Erythroblast (primary cell): ENCODE results near the gene PRH2.

ENCODE experiments used
- DNase-seq, 2 experiments: peaks; one replicate each; lab custom pipeline; 2025; lab: John Stamatoyannopoulos, UW
- GATA1 ChIP-seq: IDR thresholded peaks from 2 replicates; pipeline ENCODE4 v1.6.1; 2011; ENCODE audit warnings: low read depth, mild to moderate bottlenecking, control low read depth, low read length, moderate library complexity
- POLR2A ChIP-seq: IDR thresholded peaks from 2 replicates; pipeline ENCODE4 v1.6.1; 2011; ENCODE audit warnings: mild to moderate bottlenecking, low read length

PRH2 gene

GRCh38 chr12:10928746-10929286 lies at the start of gene PRH2:
PRH2 (plus strand) TSS chr12:10929236; CDS start chr12:10929274, 38 bp downstream.
- TF ChIP-seq GATA1 (no peak), POLR2A (no peak)

GRCh38 chr12:10884086-10884725 lies 44.8 kb upstream of the PRH2 start, which contains the start of gene PRH1:
PRH1 (minus strand) TSS chr12:10884255; CDS start chr12:10884217, 38 bp downstream.
- TF ChIP-seq POLR2A (no peak), GATA1 (no peak)
- DNase-seq: no peak

More at GRCh38 chr12:10928746-10929286, at the start of gene PRH2:
- no peak for DNase-seq

DNA sequence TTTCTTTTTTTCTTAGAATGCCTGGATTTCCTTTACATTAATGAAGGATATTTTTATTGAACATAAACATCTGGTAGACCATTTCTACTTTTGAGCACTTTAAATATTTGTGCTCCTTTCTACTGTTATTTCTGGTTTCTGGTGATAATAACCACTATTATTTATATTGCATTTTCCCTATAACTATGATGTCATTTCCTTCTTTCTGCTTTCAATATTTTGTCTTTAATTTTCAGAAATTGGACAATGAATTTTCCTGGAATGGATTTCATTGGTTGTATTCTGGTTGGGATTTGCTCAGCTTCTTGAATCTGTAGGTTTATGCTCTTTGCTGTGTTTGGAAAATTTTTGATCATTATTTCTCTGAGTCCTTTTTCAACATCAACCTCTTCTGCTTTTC lies 39.8 kb upstream of the PRH2 start:
- TF ChIP-seq POLR2A (no peak), GATA1 (no peak)
- DNase-seq: no peak

- no peak for DNase-seq
These were observed 37.1 kb upstream of the PRH2 start for GRCh38 chr12:10891937-10892336.

DNA sequence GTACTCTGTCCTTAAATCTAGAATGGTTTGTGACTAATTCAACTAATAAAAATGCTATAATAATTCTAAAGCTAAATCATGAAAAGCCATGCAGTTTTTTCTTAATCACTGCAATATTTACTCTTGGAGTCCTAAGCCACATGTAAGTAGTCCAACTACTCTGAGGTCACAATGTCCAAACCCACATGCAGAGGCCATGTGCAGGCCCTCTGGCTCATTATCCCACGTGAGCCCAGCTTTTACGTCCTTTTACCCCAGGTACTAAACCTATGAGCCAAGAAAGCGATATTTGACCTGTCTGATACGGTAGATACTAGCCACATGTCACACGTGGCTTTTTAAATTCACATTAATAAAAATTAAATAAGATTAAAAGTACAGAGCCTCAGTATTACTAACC lies 32.2 kb upstream of the PRH2 start:
- no peak for TF ChIP-seq POLR2A
- TF ChIP-seq GATA1: no peak
- DNase-seq: no peak

More at GRCh38 chr12:10891937-10892336, 37.1 kb upstream of the PRH2 start:
- TF ChIP-seq POLR2A (no peak), GATA1 (no peak)

GRCh38 chr12:10900530-10900929 lies 28.5 kb upstream of the PRH2 start:
- TF ChIP-seq GATA1: no peak
- TF ChIP-seq POLR2A: no peak
- DNase-seq: no peak

DNA sequence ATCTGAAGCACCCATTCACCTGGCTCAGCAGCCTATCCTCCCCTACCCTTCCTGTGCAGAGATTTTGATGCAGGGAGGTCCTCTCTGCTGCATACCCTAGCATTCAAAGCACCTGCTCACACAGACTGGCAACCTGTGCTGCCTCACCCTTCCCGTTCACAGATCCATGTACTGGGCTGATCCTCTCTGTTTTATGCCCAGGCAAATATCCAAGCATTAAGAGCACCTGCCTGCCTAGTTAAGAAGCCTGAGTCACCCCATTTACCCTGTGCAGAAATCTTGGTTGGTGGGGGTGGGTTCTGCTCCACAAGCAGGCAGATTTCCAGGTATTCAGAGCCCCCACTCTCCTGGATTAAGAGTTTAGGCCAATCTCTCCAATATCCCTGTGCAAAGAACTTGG lies 28.1 kb upstream of the PRH2 start:
- no peak for DNase-seq
- no peak for TF ChIP-seq POLR2A
- no peak for TF ChIP-seq GATA1

DNA sequence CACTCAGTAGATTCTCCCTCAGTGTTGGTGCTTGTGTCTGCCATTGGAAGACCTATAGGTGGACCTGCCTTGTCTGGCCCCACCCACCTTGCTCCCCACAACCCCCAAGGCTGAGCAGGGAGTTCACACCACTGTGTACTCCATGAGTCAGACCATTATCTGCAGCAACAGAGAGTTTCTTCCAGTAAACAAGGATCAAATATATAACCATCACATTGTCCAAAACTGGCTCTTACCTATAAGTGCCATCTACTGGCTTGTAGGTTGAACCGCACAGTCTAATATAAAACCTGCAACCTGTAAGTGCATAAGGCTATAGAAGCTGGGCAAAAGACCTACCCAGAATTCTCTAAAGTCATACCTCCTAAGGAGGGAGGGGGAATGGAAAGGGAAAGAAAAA lies 27.6 kb upstream of the PRH2 start:
- no peak for DNase-seq
- no peak for TF ChIP-seq POLR2A
- TF ChIP-seq GATA1: no peak

GRCh38 chr12:10904686-10905085 lies 24.4 kb upstream of the PRH2 start:
- TF ChIP-seq POLR2A (no peak), GATA1 (no peak)

GRCh38 chr12:10909462-10909861 lies 19.6 kb upstream of the PRH2 start, which contains the start of gene TAS2R13:
TAS2R13 (minus strand) TSS chr12:10909562; CDS start chr12:10909298, 264 bp downstream.
- TF ChIP-seq GATA1 (no peak), POLR2A (no peak)
- no peak for DNase-seq

More at GRCh38 chr12:10904686-10905085, 24.4 kb upstream of the PRH2 start:
- DNase-seq: no peak

- TF ChIP-seq POLR2A: no peak
- no peak for TF ChIP-seq GATA1
These were observed 18.7 kb upstream of the PRH2 start for GRCh38 chr12:10910380-10910779.

GRCh38 chr12:10919809-10920208 lies 9.2 kb upstream of the PRH2 start:
- DNase-seq: no peak
- TF ChIP-seq GATA1 (no peak), POLR2A (no peak)

More at GRCh38 chr12:10910380-10910779, 18.7 kb upstream of the PRH2 start:
- no peak for DNase-seq

GRCh38 chr12:10926269-10926668 lies 2.8 kb upstream of the PRH2 start:
- DNase-seq: no peak
- TF ChIP-seq POLR2A (no peak), GATA1 (no peak)

DNA sequence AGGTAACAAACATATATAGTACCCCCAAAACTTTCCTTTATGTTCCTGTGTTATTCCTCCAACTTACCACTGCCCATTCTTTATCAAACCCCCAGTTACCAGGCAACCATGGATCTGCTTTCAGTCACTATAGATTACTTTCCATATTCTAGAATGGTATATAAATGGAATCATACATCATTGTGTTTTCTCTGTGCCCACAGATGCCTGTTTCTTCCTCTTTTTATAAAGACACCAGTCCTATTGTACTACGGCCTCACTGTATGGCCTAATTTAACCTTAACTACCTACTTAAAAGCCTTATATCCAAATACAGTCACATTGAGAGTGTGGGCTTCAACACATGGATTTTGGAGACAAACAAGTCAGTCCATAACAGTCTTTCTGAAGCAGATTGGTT lies 7.5 kb downstream of the PRH2 start:
- no peak for DNase-seq
- TF ChIP-seq GATA1 (no peak), POLR2A (no peak)
